Measurements from ENCODE around the gene ARL3.

DNA sequence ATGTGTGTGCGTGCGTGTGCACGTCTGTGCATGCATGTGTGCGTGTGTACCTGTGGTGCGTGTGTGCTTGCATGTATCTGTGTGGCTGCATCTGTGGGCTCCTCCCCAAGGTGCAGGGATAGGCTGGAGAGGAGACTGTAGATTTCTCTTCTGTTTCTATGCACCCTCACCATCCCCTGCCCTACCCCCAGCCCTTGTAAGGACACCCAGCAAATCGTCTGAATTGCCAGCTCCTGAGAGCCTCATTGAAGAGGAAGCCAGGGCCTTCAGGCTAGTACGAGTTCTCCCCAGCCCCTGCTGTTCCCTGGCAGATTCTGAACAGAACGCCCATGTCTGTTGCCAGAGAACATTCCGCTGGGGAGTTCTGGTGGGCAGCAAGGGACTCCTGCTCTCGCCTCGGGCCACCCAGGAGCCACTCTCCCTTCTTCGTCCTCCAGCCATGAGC, 86.9 kb downstream of the ARL3 start:
- TF ChIP-seq, protein P1, sequence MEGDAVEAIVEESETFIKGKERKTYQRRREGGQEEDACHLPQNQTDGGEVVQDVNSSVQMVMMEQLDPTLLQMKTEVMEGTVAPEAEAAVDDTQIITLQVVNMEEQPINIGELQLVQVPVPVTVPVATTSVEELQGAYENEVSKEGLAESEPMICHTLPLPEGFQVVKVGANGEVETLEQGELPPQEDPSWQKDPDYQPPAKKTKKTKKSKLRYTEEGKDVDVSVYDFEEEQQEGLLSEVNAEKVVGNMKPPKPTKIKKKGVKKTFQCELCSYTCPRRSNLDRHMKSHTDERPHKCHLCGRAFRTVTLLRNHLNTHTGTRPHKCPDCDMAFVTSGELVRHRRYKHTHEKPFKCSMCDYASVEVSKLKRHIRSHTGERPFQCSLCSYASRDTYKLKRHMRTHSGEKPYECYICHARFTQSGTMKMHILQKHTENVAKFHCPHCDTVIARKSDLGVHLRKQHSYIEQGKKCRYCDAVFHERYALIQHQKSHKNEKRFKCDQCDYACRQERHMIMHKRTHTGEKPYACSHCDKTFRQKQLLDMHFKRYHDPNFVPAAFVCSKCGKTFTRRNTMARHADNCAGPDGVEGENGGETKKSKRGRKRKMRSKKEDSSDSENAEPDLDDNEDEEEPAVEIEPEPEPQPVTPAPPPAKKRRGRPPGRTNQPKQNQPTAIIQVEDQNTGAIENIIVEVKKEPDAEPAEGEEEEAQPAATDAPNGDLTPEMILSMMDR (IDR thresholded peaks at IDR 0.05; ENCODE audit: low read depth, low read length, poor library complexity, severe bottlenecking), result no peak
- no peak for TF ChIP-seq EZH2phosphoT487 (IDR thresholded peaks at IDR 0.05; ENCODE audit: borderline replicate concordance, low read length)
